K562 (cell line): ENCODE measurements around the gene MBOAT7. TPM values are rescaled to one million over a fixed set of nuclear protein-coding genes. Genes with fewer than 3 reads are reported as not detected.

Experiments used
- BRF1 ChIP-seq: IDR thresholded peaks from 3 replicates; pipeline ENCODE4 v1.6.1; 2011; ENCODE audit warnings: borderline replicate concordance, mild to moderate bottlenecking; ENCODE audit not compliant: insufficient read length; ENCODE audit errors: extremely low read depth
- CHD4 ChIP-seq: fragments of 200-600 bp; sonication (generic); IDR thresholded peaks from 3 replicates; pipeline ENCODE4 v1.6.1; 2012; ENCODE audit warnings: low read depth, mild to moderate bottlenecking, mixed read lengths, low read length, inconsistent platforms; ENCODE audit not compliant: insufficient read depth, insufficient replicate concordance, poor library complexity, severe bottlenecking
- CXXC5 ChIP-seq: fragments of 250-450 bp; sonication (Bioruptor Pico); IDR thresholded peaks from 2 replicates; pipeline ENCODE4 v1.8.0; 2022; ENCODE audit warnings: inconsistent platforms, mild to moderate bottlenecking, moderate library complexity
- HIVEP1 ChIP-seq: fragments of 250-450 bp; sonication (Bioruptor Pico); IDR thresholded peaks from 2 replicates; pipeline ENCODE4 v1.4.0; 2020; ENCODE audit warnings: mild to moderate bottlenecking
- ILF3 ChIP-seq: fragments of 450-650 bp; IDR thresholded peaks from 2 replicates; pipeline ENCODE4 v1.6.1; 2018; ENCODE audit warnings: antibody characterized with exemption, mild to moderate bottlenecking, moderate library complexity, borderline replicate concordance
- NELFE ChIP-seq: IDR thresholded peaks from 2 replicates; pipeline ENCODE4 v1.6.1; 2011; ENCODE audit warnings: mild to moderate bottlenecking; ENCODE audit not compliant: insufficient read depth, insufficient read length
- NFATC3 ChIP-seq: fragments of 450-650 bp; IDR thresholded peaks from 2 replicates; pipeline ENCODE4 v1.6.1; 2017; ENCODE audit warnings: mild to moderate bottlenecking
- NFYB ChIP-seq: IDR thresholded peaks from 2 replicates; pipeline ENCODE4 v1.6.1; 2011; ENCODE audit warnings: mild to moderate bottlenecking, moderate library complexity; ENCODE audit not compliant: insufficient read length; ENCODE audit errors: extremely low read depth
- PRMT5 ChIP-seq: sonication (generic); formaldehyde crosslinking; IDR thresholded peaks from 2 replicates; pipeline ENCODE4 v1.5.0; 2020; ENCODE audit warnings: missing genetic modification reagents
- SAP30 ChIP-seq: fragments of 200-600 bp; sonication (generic); IDR thresholded peaks from 2 replicates; pipeline ENCODE4 v1.6.1; 2012; ENCODE audit warnings: borderline replicate concordance, low read depth, mild to moderate bottlenecking, moderate library complexity, low read length, control low read depth, inconsistent platforms; ENCODE audit not compliant: insufficient read depth, poor library complexity, severe bottlenecking
- STAG1 ChIP-seq: sonication (generic); formaldehyde crosslinking; IDR thresholded peaks from 2 replicates; pipeline ENCODE4 v1.5.0; 2020; ENCODE audit warnings: missing genetic modification reagents, borderline replicate concordance
- TAF15 ChIP-seq: fragments of 200-400 bp; formaldehyde crosslinking; IDR thresholded peaks from 2 replicates; pipeline ENCODE4 v1.6.1; 2017; ENCODE audit warnings: mild to moderate bottlenecking, low read depth, low read length, moderate library complexity
- TEAD2 ChIP-seq: fragments of 450-650 bp; IDR thresholded peaks from 2 replicates; pipeline ENCODE4 v1.6.1; 2016; ENCODE audit warnings: missing genetic modification characterization, control low read depth, missing compliant biosample characterization
- ZFX ChIP-seq: sonication (generic); formaldehyde crosslinking; IDR thresholded peaks from 2 replicates; pipeline ENCODE4 v1.8.0; 2022; ENCODE audit warnings: mild to moderate bottlenecking, missing genetic modification reagents, moderate library complexity
- ZNF146 ChIP-seq: IDR thresholded peaks from one replicate; pipeline ENCODE4 v1.6.1; 2018; ENCODE audit warnings: missing compliant biosample characterization; ENCODE audit not compliant: unreplicated experiment
- ZNF253 ChIP-seq: fragments of 250-450 bp; sonication (Bioruptor Pico); conservative IDR thresholded peaks from 2 replicates; pipeline ENCODE4 v1.6.1; 2021; ENCODE audit warnings: mild to moderate bottlenecking
- ZNF507 ChIP-seq: conservative IDR thresholded peaks from 2 replicates; pipeline ENCODE4 v1.6.1; 2017; ENCODE audit warnings: missing genetic modification characterization, missing compliant biosample characterization
- ZNF778 ChIP-seq: fragments of 450-650 bp; formaldehyde crosslinking; IDR thresholded peaks from 2 replicates; pipeline ENCODE4 v1.4.0; 2020; ENCODE audit warnings: mild to moderate bottlenecking, moderate library complexity
- polyA plus RNA-seq, 8 experiments: library from polyadenylated mRNA; depleted of rRNA in 4 of 8; stranded (reverse) in 5 of 8; unstranded in 3 of 8; fragments of >200 nt; fragmentation: Nextera tagmentation in 2 of 8; fragmentation: Illumina TruSeq in 1 of 8; extraction: Ambion mirVana in 2 of 8; extraction: Trizol in 1 of 8; gene quantifications; 2 replicates each; pipeline versions ENCODE4 v1.2.1 to v1.2.3, GENCODE V29; 2011 to 2014; ENCODE audit warnings: inconsistent platforms in 1 of 8, missing spikeins in 1 of 8
- total RNA-seq, 7 experiments: library from RNA; depleted of rRNA in 6 of 7; stranded (reverse); fragments of >200 nt in 6 of 7; fragmentation: Illumina TruSeq in 2 of 7; extraction: Trizol in 2 of 7; gene quantifications; 2 replicates each; pipeline versions ENCODE4 v1.2.1 to v1.2.3, GENCODE V29; 2011 to 2021; ENCODE audit warnings: low replicate concordance in 1 of 7
- TF ChIP-seq, protein P1 (sequence below): fragments of 450-650 bp; formaldehyde crosslinking; IDR thresholded peaks from 2 replicates; pipeline ENCODE4 v1.4.0; 2020; ENCODE audit warnings: mild to moderate bottlenecking, moderate library complexity
- TF ChIP-seq, protein P2 (sequence below): sonication (generic); formaldehyde crosslinking; IDR thresholded peaks from 2 replicates; pipeline ENCODE4 v1.8.0; 2022; ENCODE audit warnings: missing genetic modification reagents, mild to moderate bottlenecking, borderline replicate concordance
- TF ChIP-seq, protein P3 (sequence below): fragments of 450-650 bp; formaldehyde crosslinking; IDR thresholded peaks from 2 replicates; pipeline ENCODE4 v1.4.0; 2022; ENCODE audit warnings: mild to moderate bottlenecking, moderate library complexity
- TF ChIP-seq, protein P4 (sequence below): IDR thresholded peaks from 2 replicates; pipeline ENCODE4 v1.6.1; 2016; ENCODE audit warnings: missing genetic modification characterization, missing compliant biosample characterization
- TF ChIP-seq, protein P5 (sequence below): sonication (generic); IDR thresholded peaks from 2 replicates; pipeline ENCODE4 v1.6.1; 2016

MBOAT7 gene
- total and polyA plus RNA-seq, 9 of the 15 experiments (the other 6 are each of a cell fraction or from before 2014, with no cell fraction given), result 1.4 to 153 (median 56.1) TPM

DNA sequence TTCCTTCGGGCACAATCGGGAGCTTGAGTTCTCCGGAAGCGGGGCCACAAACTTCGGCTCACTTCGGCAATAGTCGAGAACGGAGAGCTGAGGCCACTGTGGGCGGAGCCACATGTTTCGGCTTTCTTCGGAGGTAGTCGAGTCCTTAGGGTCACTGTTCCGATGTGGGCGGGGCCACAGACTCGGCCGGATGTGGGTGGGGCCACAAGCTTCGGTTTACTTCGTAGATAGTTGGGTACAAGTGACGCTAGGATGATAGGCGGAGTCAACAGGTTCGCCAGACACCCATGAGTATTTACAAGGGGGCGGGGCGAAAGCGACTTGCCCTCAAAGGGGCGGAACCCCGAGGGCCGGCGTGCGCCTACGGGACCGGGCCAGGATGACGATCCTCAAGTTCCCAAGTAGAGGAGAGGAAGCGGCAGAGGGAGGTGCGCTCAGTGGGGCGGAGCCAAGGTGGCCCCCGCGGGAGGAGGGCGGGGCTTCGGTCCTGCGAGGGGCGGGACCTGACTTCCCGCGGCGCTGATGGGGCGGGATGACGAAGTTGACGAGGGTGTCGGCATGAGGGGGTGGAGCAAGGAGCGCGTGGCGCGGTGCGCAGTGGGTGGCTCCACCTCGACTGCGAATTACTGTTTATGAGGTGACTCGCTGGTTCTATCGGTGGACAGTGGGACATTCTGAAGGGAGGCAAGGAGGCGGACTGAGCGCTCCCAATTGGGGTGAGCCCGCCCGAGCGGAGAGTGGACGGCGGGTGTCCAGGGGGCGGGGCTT, 539 bp upstream of the MBOAT7 start (continued):
- TF ChIP-seq, protein P1, sequence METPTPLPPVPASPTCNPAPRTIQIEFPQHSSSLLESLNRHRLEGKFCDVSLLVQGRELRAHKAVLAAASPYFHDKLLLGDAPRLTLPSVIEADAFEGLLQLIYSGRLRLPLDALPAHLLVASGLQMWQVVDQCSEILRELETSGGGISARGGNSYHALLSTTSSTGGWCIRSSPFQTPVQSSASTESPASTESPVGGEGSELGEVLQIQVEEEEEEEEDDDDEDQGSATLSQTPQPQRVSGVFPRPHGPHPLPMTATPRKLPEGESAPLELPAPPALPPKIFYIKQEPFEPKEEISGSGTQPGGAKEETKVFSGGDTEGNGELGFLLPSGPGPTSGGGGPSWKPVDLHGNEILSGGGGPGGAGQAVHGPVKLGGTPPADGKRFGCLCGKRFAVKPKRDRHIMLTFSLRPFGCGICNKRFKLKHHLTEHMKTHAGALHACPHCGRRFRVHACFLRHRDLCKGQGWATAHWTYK (CRISPR knock-in tag), result 0 out of 2 replicates have a peak, but pooled peaks have one; percentile 70
- TF ChIP-seq, protein P2, sequence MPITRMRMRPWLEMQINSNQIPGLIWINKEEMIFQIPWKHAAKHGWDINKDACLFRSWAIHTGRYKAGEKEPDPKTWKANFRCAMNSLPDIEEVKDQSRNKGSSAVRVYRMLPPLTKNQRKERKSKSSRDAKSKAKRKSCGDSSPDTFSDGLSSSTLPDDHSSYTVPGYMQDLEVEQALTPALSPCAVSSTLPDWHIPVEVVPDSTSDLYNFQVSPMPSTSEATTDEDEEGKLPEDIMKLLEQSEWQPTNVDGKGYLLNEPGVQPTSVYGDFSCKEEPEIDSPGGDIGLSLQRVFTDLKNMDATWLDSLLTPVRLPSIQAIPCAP (CRISPR knock-in tag), result no peak
- TF ChIP-seq PRMT5 (CRISPR knock-in tag) (no peak), STAG1 (CRISPR knock-in tag) (no peak), NFYB (no peak), NFATC3 (no peak), ZNF507 (tag) (no peak), ZNF146 (CRISPR knock-in tag) (no peak), CXXC5 (peak; percentile 88), CHD4 (no peak), SAP30 (no peak), ILF3 (no peak), BRF1 (no peak), ZNF778 (no peak), ZFX (CRISPR knock-in tag) (no peak), HIVEP1 (CRISPR knock-in tag) (no peak), TAF15 (no peak), TEAD2 (no peak), ZNF253 (CRISPR knock-in tag) (no peak), NELFE (no peak)
- TF ChIP-seq, protein P3, sequence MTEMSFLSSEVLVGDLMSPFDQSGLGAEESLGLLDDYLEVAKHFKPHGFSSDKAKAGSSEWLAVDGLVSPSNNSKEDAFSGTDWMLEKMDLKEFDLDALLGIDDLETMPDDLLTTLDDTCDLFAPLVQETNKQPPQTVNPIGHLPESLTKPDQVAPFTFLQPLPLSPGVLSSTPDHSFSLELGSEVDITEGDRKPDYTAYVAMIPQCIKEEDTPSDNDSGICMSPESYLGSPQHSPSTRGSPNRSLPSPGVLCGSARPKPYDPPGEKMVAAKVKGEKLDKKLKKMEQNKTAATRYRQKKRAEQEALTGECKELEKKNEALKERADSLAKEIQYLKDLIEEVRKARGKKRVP (CRISPR knock-in tag), result 0 out of 2 replicates have a peak, but pooled peaks have one; percentile 29
- TF ChIP-seq, protein P4, sequence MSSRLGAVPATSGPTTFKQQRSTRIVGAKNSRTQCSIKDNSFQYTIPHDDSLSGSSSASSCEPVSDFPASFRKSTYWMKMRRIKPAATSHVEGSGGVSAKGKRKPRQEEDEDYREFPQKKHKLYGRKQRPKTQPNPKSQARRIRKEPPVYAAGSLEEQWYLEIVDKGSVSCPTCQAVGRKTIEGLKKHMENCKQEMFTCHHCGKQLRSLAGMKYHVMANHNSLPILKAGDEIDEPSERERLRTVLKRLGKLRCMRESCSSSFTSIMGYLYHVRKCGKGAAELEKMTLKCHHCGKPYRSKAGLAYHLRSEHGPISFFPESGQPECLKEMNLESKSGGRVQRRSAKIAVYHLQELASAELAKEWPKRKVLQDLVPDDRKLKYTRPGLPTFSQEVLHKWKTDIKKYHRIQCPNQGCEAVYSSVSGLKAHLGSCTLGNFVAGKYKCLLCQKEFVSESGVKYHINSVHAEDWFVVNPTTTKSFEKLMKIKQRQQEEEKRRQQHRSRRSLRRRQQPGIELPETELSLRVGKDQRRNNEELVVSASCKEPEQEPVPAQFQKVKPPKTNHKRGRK, result no peak
- TF ChIP-seq, protein P5, sequence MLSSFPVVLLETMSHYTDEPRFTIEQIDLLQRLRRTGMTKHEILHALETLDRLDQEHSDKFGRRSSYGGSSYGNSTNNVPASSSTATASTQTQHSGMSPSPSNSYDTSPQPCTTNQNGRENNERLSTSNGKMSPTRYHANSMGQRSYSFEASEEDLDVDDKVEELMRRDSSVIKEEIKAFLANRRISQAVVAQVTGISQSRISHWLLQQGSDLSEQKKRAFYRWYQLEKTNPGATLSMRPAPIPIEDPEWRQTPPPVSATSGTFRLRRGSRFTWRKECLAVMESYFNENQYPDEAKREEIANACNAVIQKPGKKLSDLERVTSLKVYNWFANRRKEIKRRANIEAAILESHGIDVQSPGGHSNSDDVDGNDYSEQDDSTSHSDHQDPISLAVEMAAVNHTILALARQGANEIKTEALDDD, result no peak
